Endothelial cell of umbilical vein (primary cell): ENCODE data around the gene MRTO4. TPM values are rescaled to one million over a fixed set of nuclear protein-coding genes. Genes with fewer than 3 reads are reported as not detected.

ENCODE experiments used
- BruUV-seq: library from RNA; stranded (reverse); fragments of 400-500 nt; replicated peaks from 2 replicates; lab custom pipeline; 2021; lab: Mats Ljungman, UMichigan
- CTCF ChIA-PET: fragments of 300-600, 350-600 bp; sonication (Branson Sonifier 250); formaldehyde crosslinking; loops from one replicate; lab custom pipeline; 2021; ENCODE audit warnings: antibody characterized with exemption, inconsistent platforms; lab: Charles Lee
- POLR2A ChIA-PET: fragments of 300-600, 350-600 bp; sonication (Branson Sonifier 250); formaldehyde crosslinking; loops from one replicate; lab custom pipeline; 2021; ENCODE audit warnings: antibody characterized with exemption, inconsistent platforms; lab: Charles Lee
- DNase-seq: peaks from one replicate; pipeline ENCODE4 v3.0.0-alpha.2; 2011; ENCODE audit warnings: low read depth, low spot score
- FAIRE-seq: peaks from 2 replicates; lab custom pipeline; 2011; peaks lifted over from hg19 to GRCh38; lab: Jason Lieb, UNC
- H2AFZ ChIP-seq: 2 replicates; pipeline ENCODE4 v1.6.0; 2012; ENCODE audit warnings: low read depth, low read length, control low read depth, inconsistent platforms
- H3K27ac ChIP-seq: 2 replicates; pipeline ENCODE4 v1.5.1; 2011; ENCODE audit warnings: low read depth, mild to moderate bottlenecking, control low read depth, low read length, moderate library complexity; ENCODE audit not compliant: insufficient read depth
- H3K27me3 ChIP-seq, 2 experiments: 2 replicates each; pipeline versions ENCODE4 v1.6.0 to v1.6.1; 2011; ENCODE audit warnings: low read length in 2 of 2, mixed read lengths in 1 of 2; ENCODE audit not compliant: control insufficient read depth in 2 of 2, insufficient read depth in 2 of 2
- H3K36me3 ChIP-seq, 2 experiments: 2 replicates in 1 of 2; 3 replicates in 1 of 2; pipeline ENCODE4 v1.5.1; 2011; ENCODE audit warnings: low read length in 2 of 2, mild to moderate bottlenecking in 1 of 2, moderate library complexity in 1 of 2; ENCODE audit not compliant: control insufficient read depth in 2 of 2, insufficient read depth in 2 of 2; ENCODE audit errors: extremely low read depth in 1 of 2
- H3K4me1 ChIP-seq: 3 replicates; pipeline ENCODE4 v1.5.1; 2011; ENCODE audit warnings: mild to moderate bottlenecking, low read length; ENCODE audit not compliant: control insufficient read depth, insufficient read depth; ENCODE audit errors: extremely low read depth
- H3K4me2 ChIP-seq: 2 replicates; pipeline ENCODE4 v1.6.1; 2011; ENCODE audit warnings: low read length, control low read depth, mixed read lengths; ENCODE audit not compliant: insufficient read depth
- H3K4me3 ChIP-seq, 3 experiments: fragments of 200-600 bp in 1 of 3; sonication (generic), shearing (Covaris generic) in 1 of 3; replicated peaks in 1 of 3; 2 replicates each; pipeline ENCODE4 v1.5.1; 2011 to 2016; ENCODE audit warnings: control low read depth in 3 of 3, low read length in 3 of 3, mild to moderate bottlenecking in 2 of 3, inconsistent platforms in 1 of 3, low read depth in 1 of 3, moderate library complexity in 1 of 3; ENCODE audit not compliant: insufficient read depth in 1 of 3
- H3K79me2 ChIP-seq: 2 replicates; pipeline ENCODE4 v1.6.0; 2012; ENCODE audit warnings: low read length, inconsistent platforms; ENCODE audit not compliant: control insufficient read depth, insufficient read depth
- H3K9ac ChIP-seq: replicated peaks from 2 replicates; pipeline ENCODE3; 2011; ENCODE audit warnings: low read length, control low read depth; ENCODE audit not compliant: insufficient read depth; ENCODE audit errors: extremely low read depth
- H3K9me1 ChIP-seq: replicated peaks from 3 replicates; pipeline ENCODE4 v1.6.0; 2011; ENCODE audit warnings: mild to moderate bottlenecking, low read length; ENCODE audit not compliant: control insufficient read depth, insufficient read depth; ENCODE audit errors: extremely low read depth
- H3K9me3 ChIP-seq: replicated peaks from 2 replicates; pipeline ENCODE4 v1.5.1; 2012; ENCODE audit warnings: low read length, inconsistent platforms; ENCODE audit not compliant: control insufficient read depth, insufficient read depth
- H4K20me1 ChIP-seq: replicated peaks from 2 replicates; pipeline ENCODE3; 2011; ENCODE audit warnings: mild to moderate bottlenecking, low read length; ENCODE audit not compliant: control insufficient read depth, insufficient read depth; ENCODE audit errors: extremely low read depth
- CTCF ChIP-seq, 2 donors: IDR thresholded peaks; 1 replicate in 1 of 2; 2 replicates in 1 of 2; pipeline ENCODE4 v1.5.1; 2011; ENCODE audit warnings: low read length in 2 of 2, mild to moderate bottlenecking in 2 of 2, moderate library complexity in 2 of 2, control low read depth in 1 of 2, inconsistent platforms in 1 of 2, low read depth in 1 of 2; ENCODE audit not compliant: insufficient read depth in 1 of 2; ENCODE audit errors: extremely low read depth in 1 of 2
- EZH2 ChIP-seq: IDR thresholded peaks from 2 replicates; pipeline ENCODE4 v1.6.1; 2012; ENCODE audit warnings: borderline replicate concordance, low read depth, mild to moderate bottlenecking, moderate library complexity, low read length, inconsistent platforms; ENCODE audit not compliant: severe bottlenecking
- FOS ChIP-seq: IDR thresholded peaks from 2 replicates; pipeline ENCODE4 v1.6.1; 2011; ENCODE audit warnings: mild to moderate bottlenecking, low read length, moderate library complexity, borderline replicate concordance; ENCODE audit not compliant: insufficient read depth
- GATA2 ChIP-seq: IDR thresholded peaks from 2 replicates; pipeline ENCODE4 v1.7.0; 2011; ENCODE audit warnings: low read depth, mild to moderate bottlenecking, moderate library complexity, mixed read lengths, low read length; ENCODE audit not compliant: insufficient read length, insufficient read depth
- JUN ChIP-seq: IDR thresholded peaks from 2 replicates; pipeline ENCODE4 v1.6.1; 2011; ENCODE audit warnings: borderline replicate concordance, low read depth; ENCODE audit not compliant: insufficient read length, insufficient read depth
- MAX ChIP-seq: IDR thresholded peaks from 2 replicates; pipeline ENCODE4 v1.6.1; 2011; ENCODE audit not compliant: insufficient read depth, insufficient read length
- MYC ChIP-seq: IDR thresholded peaks from one replicate; pipeline ENCODE4 v1.6.1; 2011; ENCODE audit warnings: mild to moderate bottlenecking, low read depth, low read length
- POLR2A ChIP-seq: IDR thresholded peaks from 2 replicates; pipeline ENCODE4 v1.6.1; 2012; ENCODE audit warnings: low read depth, mild to moderate bottlenecking, control low read depth, low read length
- POLR2AphosphoS5 ChIP-seq: IDR thresholded peaks from 2 replicates; pipeline ENCODE4 v1.6.1; 2012; ENCODE audit warnings: low read depth, mild to moderate bottlenecking, control low read depth, low read length, moderate library complexity; ENCODE audit not compliant: insufficient read depth
- dilution Hi-C: fragments of 300-500 bp; cut with MboI; formaldehyde crosslinking; loops from one replicate; pipeline ENCODE4 v1.15.0; 2019; ENCODE audit warnings: low sequenced_read_pairs; ENCODE audit not compliant: extremely low pct_ligation_motif_present
- intact Hi-C: fragments of 100-400 bp; cut with micrococcal nuclease; formaldehyde crosslinking; loops from one replicate; pipeline ENCODE4 v1.10.0; 2022
- polyA plus RNA-seq, 4 experiments: library from polyadenylated mRNA; depleted of rRNA in 3 of 4; stranded (reverse) in 3 of 4; unstranded in 1 of 4; fragments of >200 nt; gene quantifications; 2 replicates each; pipeline versions ENCODE4 v1.2.1 to v1.2.3, GENCODE V29; 2011 to 2012; ENCODE audit warnings: missing spikeins in 1 of 4
- total RNA-seq: library from RNA; stranded (reverse); gene quantifications from 2 replicates; pipeline ENCODE4 v1.2.3, GENCODE V29; 2021

The MRTO4 gene
- total and polyA plus RNA-seq, 2 donors (not counting 3 experiments of a cell fraction or from before 2014, with no cell fraction given), result 33.6 to 49.4 TPM

GRCh38 chr1:19307794-19308508, 56.3 kb downstream of the MRTO4 start:
- Histone ChIP-seq H3K4me3 (no peak overlapping the region), H3K27ac (no peak overlapping the region), H4K20me1 (no peaks in the 10 kb centered on the region), H2AFZ (no peak overlapping the region), H3K9ac (no peak overlapping the region), H3K4me1 (peaks cover 9% of the 10 kb centered on the region), H3K27me3 (no peaks in the 10 kb centered on the region), H3K36me3 (peaks cover 8 to 20% of the 10 kb centered on the region in 2 experiments), H3K4me2 (no peak overlapping the region), H3K79me2 (peaks cover 8% of the 10 kb centered on the region), H3K9me3 (no peaks in the 10 kb centered on the region), H3K9me1 (no peaks in the 10 kb centered on the region)
- no peak for FAIRE-seq
- ChIA-PET CTCF (no interaction called here), POLR2A (no interaction called here)
- BruUV-seq, result no TSS peak
- dilution Hi-C loops (no loop called here), intact Hi-C loops (no loop called here)
- no peak for DNase-seq
- TF ChIP-seq JUN (no peak), CTCF (IDR thresholded peaks at IDR 0.05; ENCODE audit: extremely low read depth in 1 of 2, insufficient read depth in 1 of 2, low read depth in 1 of 2, low read length in 2 of 2) (no peak), POLR2A (no peak), MAX (no peak), FOS (no peak), GATA2 (no peak), POLR2AphosphoS5 (no peak), MYC (no peak), EZH2 (no peak)
